Lower leg skin (tissue), 4 donors: ENCODE results near the gene CYSLTR2. TPM values are rescaled to one million over a fixed set of nuclear protein-coding genes. Genes with fewer than 3 reads are reported as not detected.
"Not testable (repeated sequence)": the region's sequence is repeated elsewhere in the genome, so short reads cannot be mapped to it uniquely, and the experiment has no call there.

Experiments used
- DNase-seq, 2 donors: peaks; one replicate each; pipeline ENCODE4 v3.0.0-alpha.2; 2019; ENCODE audit warnings: low spot score in 2 of 2
- H3K4me3 ChIP-seq: fragments of 200-600 bp; sonication (generic); 2 replicates; pipeline ENCODE4 v1.5.1; 2017; ENCODE audit warnings: mild to moderate bottlenecking, low read depth; ENCODE audit not compliant: poor library complexity, severe bottlenecking
- CTCF ChIP-seq, 3 donors: fragments of 450-650 bp; IDR thresholded peaks; one replicate each; pipeline ENCODE4 v1.5.1; 2016; ENCODE audit warnings: antibody characterized with exemption in 3 of 3, mild to moderate bottlenecking in 3 of 3, moderate library complexity in 2 of 3
- POLR2A ChIP-seq, 2 donors: fragments of 450-650 bp; IDR thresholded peaks; one replicate each; pipeline ENCODE4 v1.6.1; 2016 to 2017; ENCODE audit warnings: antibody characterized with exemption in 2 of 2, mild to moderate bottlenecking in 1 of 2, moderate library complexity in 1 of 2
- WGBS, 2 donors: methylation state at CpG; one replicate each; pipeline ENCODE4 v1.1.5; 2018; 5-methylcytosine and 5-hydroxymethylcytosine counted together
- intact Hi-C: fragments of 100-400 bp; cut with DNase I; formaldehyde crosslinking; loops from one replicate; pipeline ENCODE4 v1.15.0; 2023; ENCODE audit warnings: low total_unique reads
- total RNA-seq, 4 donors: library from RNA; depleted of rRNA; stranded (reverse); fragments of >200 nt; gene quantifications; one replicate each; pipeline ENCODE4 v1.1.0, GENCODE V29; 2016

Gene CYSLTR2
- total RNA-seq, 4 donors from 2014 or later, result 0.30 to 2.2 (median 1.4) TPM

- WGBS, 2 donors, result 89% methylated on average over 5 of the region's 5 CpGs
- no peak for TF ChIP-seq CTCF (IDR thresholded peaks at IDR 0.05)
- no peak for TF ChIP-seq POLR2A (IDR thresholded peaks at IDR 0.05)
- no peak for DNase-seq
- no peak overlapping the region for H3K4me3 ChIP-seq
- intact Hi-C loops, result no loop called here
These were observed 7.4 kb downstream of the CYSLTR2 start for GRCh38 chr13:48661107-48661506.

- WGBS, 2 donors, result 74 to 100% methylated on average over 1 of the region's 1 CpG
- DNase-seq, result no peak
- intact Hi-C loops, result no loop called here
- TF ChIP-seq CTCF (IDR thresholded peaks at IDR 0.05), result no peak
- TF ChIP-seq POLR2A (IDR thresholded peaks at IDR 0.05), result no peak
- H3K4me3 ChIP-seq, result no peak overlapping the region
These were observed 8.5 kb downstream of the CYSLTR2 start for GRCh38 chr13:48662226-48662625.

- 44 to 71% methylated on average over 3 of the region's 3 CpGs for WGBS, 2 donors
- DNase-seq, result no peak
- intact Hi-C loops, result no loop called here
- H3K4me3 ChIP-seq, result no peak overlapping the region
- TF ChIP-seq POLR2A (IDR thresholded peaks at IDR 0.05), result no peak
- no peak for TF ChIP-seq CTCF (IDR thresholded peaks at IDR 0.05)
These were observed 13.4 kb downstream of the CYSLTR2 start for GRCh38 chr13:48667136-48667535.

GRCh38 chr13:48671421-48671820 is 17.7 kb downstream of the CYSLTR2 start:
- intact Hi-C loops, DNase-seq, H3K4me3 ChIP-seq: not testable (repeated sequence)
- 53 to 59% methylated on average over 2 of the region's 2 CpGs for WGBS, 2 donors

GRCh38 chr13:48675247-48675646 is 21.5 kb downstream of the CYSLTR2 start:
- WGBS, 2 donors, result 83 to 92% methylated on average over 1 of the region's 1 CpG
- no peak for DNase-seq
- intact Hi-C loops, result no loop called here
- TF ChIP-seq CTCF (IDR thresholded peaks at IDR 0.05) (no peak), POLR2A (IDR thresholded peaks at IDR 0.05) (no peak)
- no peak overlapping the region for H3K4me3 ChIP-seq

- H3K4me3 ChIP-seq, result no peak overlapping the region
- TF ChIP-seq CTCF (IDR thresholded peaks at IDR 0.05), result no peak
- no peak for TF ChIP-seq POLR2A (IDR thresholded peaks at IDR 0.05)
- WGBS, 2 donors, result 72 to 83% methylated on average over 3 of the region's 3 CpGs
- intact Hi-C loops, result no loop called here
- no peak for DNase-seq
These were observed 24.6 kb downstream of the CYSLTR2 start for GRCh38 chr13:48678316-48678715.
